ENCODE data around the gene FAM228A.

Gene FAM228A

GRCh38 chr2:24158131-24158530 lies 16.7 kb upstream of the FAM228A start:
- in situ Hi-C loops (cut with HindIII; ENCODE audit: low sequenced_read_pairs) = no loop called here
- no peak for TF ChIP-seq CTCF (IDR thresholded peaks at IDR 0.05; ENCODE audit: low read depth, low read length)
- no peak overlapping the region for H3K4me3 ChIP-seq (ENCODE audit: low read depth, low read length)
- DNase-seq (ENCODE audit: low read depth, low spot score) = no peak

- in situ Hi-C loops (cut with HindIII; ENCODE audit: low sequenced_read_pairs) = no loop called here
- no peak for DNase-seq (ENCODE audit: low read depth, low spot score)
- H3K4me3 ChIP-seq (ENCODE audit: low read depth, low read length) = no peak overlapping the region
- TF ChIP-seq CTCF (IDR thresholded peaks at IDR 0.05; ENCODE audit: low read depth, low read length) = no peak
Measured at GRCh38 chr2:24159708-24160107, 15.1 kb upstream of the FAM228A start.

GRCh38 chr2:24160761-24161160 lies 14.1 kb upstream of the FAM228A start:
- DNase-seq (ENCODE audit: low read depth, low spot score) = no peak
- no peak overlapping the region for H3K4me3 ChIP-seq (ENCODE audit: low read depth, low read length)
- no peak for TF ChIP-seq CTCF (IDR thresholded peaks at IDR 0.05; ENCODE audit: low read depth, low read length)
- in situ Hi-C loops (cut with HindIII; ENCODE audit: low sequenced_read_pairs) = no loop called here

GRCh38 chr2:24162494-24162893 lies 12.4 kb upstream of the FAM228A start:
- no peak for DNase-seq (ENCODE audit: low read depth, low spot score)
- TF ChIP-seq CTCF (IDR thresholded peaks at IDR 0.05; ENCODE audit: low read depth, low read length) = no peak
- in situ Hi-C loops (cut with HindIII; ENCODE audit: low sequenced_read_pairs) = no loop called here
- no peak overlapping the region for H3K4me3 ChIP-seq (ENCODE audit: low read depth, low read length)

GRCh38 chr2:24163186-24163585 lies 11.7 kb upstream of the FAM228A start:
- in situ Hi-C loops (cut with HindIII; ENCODE audit: low sequenced_read_pairs) = no loop called here
- H3K4me3 ChIP-seq (ENCODE audit: low read depth, low read length) = no peak overlapping the region
- DNase-seq (ENCODE audit: low read depth, low spot score) = no peak
- no peak for TF ChIP-seq CTCF (IDR thresholded peaks at IDR 0.05; ENCODE audit: low read depth, low read length)

GRCh38 chr2:24163601-24164000 lies 11.3 kb upstream of the FAM228A start:
- no peak for TF ChIP-seq CTCF (IDR thresholded peaks at IDR 0.05; ENCODE audit: low read depth, low read length)
- DNase-seq (ENCODE audit: low read depth, low spot score) = no peak
- no peak overlapping the region for H3K4me3 ChIP-seq (ENCODE audit: low read depth, low read length)
- in situ Hi-C loops (cut with HindIII; ENCODE audit: low sequenced_read_pairs) = no loop called here

- TF ChIP-seq CTCF (IDR thresholded peaks at IDR 0.05; ENCODE audit: low read depth, low read length) = peak; percentile 50
- DNase-seq (ENCODE audit: low read depth, low spot score) = no peak
- in situ Hi-C loops (cut with HindIII; ENCODE audit: low sequenced_read_pairs) = no loop called here
- H3K4me3 ChIP-seq (ENCODE audit: low read depth, low read length) = no peak overlapping the region
Measured at GRCh38 chr2:24164416-24164973, 10.4 kb upstream of the FAM228A start.

Measured in astrocyte of the spinal cord (primary cell).